Measurements from ENCODE around the gene PAK4. TPM values are rescaled to one million over a fixed set of nuclear protein-coding genes. Genes with fewer than 3 reads are reported as not detected.
A peak's percentile ranks its signal among the peaks of the same experiment; 100 is the strongest.

Gene PAK4
- total and polyA plus RNA-seq, 2 of the 13 experiments (the other 11 are each of a cell fraction or from before 2014, with no cell fraction given), result 9.5 to 17.8 TPM

DNA sequence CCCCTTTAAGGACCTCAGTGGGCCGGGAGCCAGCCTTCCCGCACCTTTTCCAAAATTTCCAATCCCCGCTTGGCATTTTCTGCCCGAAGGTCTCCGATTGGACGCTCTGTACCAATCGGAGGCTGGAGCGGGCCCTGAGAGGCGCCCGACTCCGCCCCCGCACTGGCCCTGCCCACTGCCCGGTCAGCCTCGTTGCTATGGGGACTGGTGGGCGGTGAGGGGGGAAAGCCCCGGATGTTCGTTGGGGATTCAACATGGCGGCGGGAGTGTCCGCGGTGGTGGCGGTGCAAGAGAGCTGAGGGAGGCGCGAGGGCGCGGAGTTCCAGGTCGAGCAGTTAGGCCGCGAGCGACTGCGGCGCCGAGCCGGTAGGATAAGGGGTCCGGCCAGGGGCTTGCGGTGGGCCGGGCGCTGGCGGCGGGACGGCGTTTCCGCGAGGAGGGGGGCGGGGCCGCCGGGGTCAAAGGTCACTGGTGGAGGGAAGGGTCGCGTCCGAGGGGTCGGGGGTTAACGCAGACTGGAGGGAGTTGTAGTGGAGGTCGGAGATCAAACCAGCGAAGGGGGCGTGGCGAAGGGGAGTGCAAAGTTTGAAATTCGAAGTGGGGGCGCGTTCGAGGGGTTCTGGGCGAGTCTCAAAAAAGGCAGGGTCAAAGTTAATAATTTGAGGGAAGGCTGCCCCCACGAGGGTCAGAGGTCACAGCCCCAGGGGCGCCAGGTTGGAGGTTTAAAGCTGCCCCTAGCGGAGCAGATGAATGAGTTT, at the start of gene PAK4 (continued):
- peak; percentile 61; the same call in 1 of the 2 replicates for TF ChIP-seq ARHGAP35 (CRISPR knock-in tag; IDR thresholded peaks at IDR 0.05; ENCODE audit: borderline replicate concordance)
- peak; percentile 72; the same call in 1 of the 2 replicates for TF ChIP-seq ATF7-NPFF (CRISPR knock-in tag; IDR thresholded peaks at IDR 0.05; ENCODE audit: low read depth)
- peak; percentile 69 for TF ChIP-seq ZNF407 (CRISPR knock-in tag; IDR thresholded peaks at IDR 0.05; ENCODE audit: not compliant biosample characterization)
- TF ChIP-seq PTBP1 (IDR thresholded peaks at IDR 0.05; ENCODE audit: low read depth, low read length, poor library complexity, severe bottlenecking), result peak; percentile 52
- TF ChIP-seq BCLAF1 (IDR thresholded peaks at IDR 0.05), result no peak
- 0 out of 2 replicates have a peak, but pooled peaks have one; percentile 41 for TF ChIP-seq HBP1 (CRISPR knock-in tag; IDR thresholded peaks at IDR 0.05; ENCODE audit: low read depth)
- peak; percentile 92 for TF ChIP-seq FOXC1 (CRISPR knock-in tag; IDR thresholded peaks at IDR 0.05; ENCODE audit: borderline replicate concordance)
- TF ChIP-seq TFAP4 (IDR thresholded peaks at IDR 0.05; ENCODE audit: borderline replicate concordance, low read depth), result peak; percentile 20; the same call in 1 of the 2 replicates
- peak; percentile 33; the same call in 1 of the 2 replicates for TF ChIP-seq ZNF772 (CRISPR knock-in tag; IDR thresholded peaks at IDR 0.05)
- peak; percentile 91 for TF ChIP-seq NR2F2 (IDR thresholded peaks at IDR 0.05; ENCODE audit: borderline replicate concordance, low read depth)
- TF ChIP-seq ZNF605 (CRISPR knock-in tag; IDR thresholded peaks at IDR 0.05), result peak; percentile 66
- peak; percentile 18; the same call in 1 of the 2 replicates for TF ChIP-seq MAZ (IDR thresholded peaks at IDR 0.05; ENCODE audit: borderline replicate concordance, low read depth, low read length)
- TF ChIP-seq MAZ (CRISPR knock-in tag; IDR thresholded peaks at IDR 0.05; ENCODE audit: low read depth), result peak; percentile 92
- TF ChIP-seq ZNF674 (CRISPR knock-in tag; IDR thresholded peaks at IDR 0.05; ENCODE audit: low read depth), result no peak

All from HepG2 (cell line).